ENCODE results near the gene ANKRD24. TPM values are rescaled to one million over a fixed set of nuclear protein-coding genes. Genes with fewer than 3 reads are reported as not detected.

Gene ANKRD24
- total RNA-seq, 1 experiment from 2014 or later, result 0.26 TPM

DNA sequence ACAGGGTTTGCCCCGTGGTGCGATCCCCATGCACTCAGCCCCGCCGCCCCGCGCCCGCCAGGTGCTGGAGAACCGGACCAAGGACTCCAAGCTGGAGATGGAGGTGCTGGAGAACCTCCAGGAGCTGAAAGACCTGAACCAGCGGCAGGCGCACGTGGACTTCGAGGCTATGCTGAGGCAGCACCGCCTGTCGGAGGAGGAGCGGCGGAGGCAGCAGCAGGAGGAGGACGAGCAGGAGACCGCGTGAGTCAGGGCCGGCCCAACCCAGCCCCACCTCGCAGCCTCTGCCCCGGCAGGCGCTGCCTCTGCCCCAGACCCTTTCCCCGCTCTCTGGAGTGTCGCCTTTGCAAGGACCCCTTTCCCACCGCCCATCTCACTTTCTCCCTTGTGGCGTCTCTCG lies 75.7 kb downstream of the ANKRD24 start:
- no TSS peak for BruUV-seq (replicated peaks)
- intact Hi-C loops (cut with micrococcal nuclease; ENCODE audit: unreplicated experiment), result no loop called here
- H3K4me1 ChIP-seq (ENCODE audit: control insufficient read depth, insufficient read depth, low read length), result no peaks in the 10 kb centered on the region
- no peaks in the 10 kb centered on the region for H3K9me3 ChIP-seq (ENCODE audit: control insufficient read depth, insufficient read depth, low read depth, low read length)
- TF ChIP-seq, protein P1, sequence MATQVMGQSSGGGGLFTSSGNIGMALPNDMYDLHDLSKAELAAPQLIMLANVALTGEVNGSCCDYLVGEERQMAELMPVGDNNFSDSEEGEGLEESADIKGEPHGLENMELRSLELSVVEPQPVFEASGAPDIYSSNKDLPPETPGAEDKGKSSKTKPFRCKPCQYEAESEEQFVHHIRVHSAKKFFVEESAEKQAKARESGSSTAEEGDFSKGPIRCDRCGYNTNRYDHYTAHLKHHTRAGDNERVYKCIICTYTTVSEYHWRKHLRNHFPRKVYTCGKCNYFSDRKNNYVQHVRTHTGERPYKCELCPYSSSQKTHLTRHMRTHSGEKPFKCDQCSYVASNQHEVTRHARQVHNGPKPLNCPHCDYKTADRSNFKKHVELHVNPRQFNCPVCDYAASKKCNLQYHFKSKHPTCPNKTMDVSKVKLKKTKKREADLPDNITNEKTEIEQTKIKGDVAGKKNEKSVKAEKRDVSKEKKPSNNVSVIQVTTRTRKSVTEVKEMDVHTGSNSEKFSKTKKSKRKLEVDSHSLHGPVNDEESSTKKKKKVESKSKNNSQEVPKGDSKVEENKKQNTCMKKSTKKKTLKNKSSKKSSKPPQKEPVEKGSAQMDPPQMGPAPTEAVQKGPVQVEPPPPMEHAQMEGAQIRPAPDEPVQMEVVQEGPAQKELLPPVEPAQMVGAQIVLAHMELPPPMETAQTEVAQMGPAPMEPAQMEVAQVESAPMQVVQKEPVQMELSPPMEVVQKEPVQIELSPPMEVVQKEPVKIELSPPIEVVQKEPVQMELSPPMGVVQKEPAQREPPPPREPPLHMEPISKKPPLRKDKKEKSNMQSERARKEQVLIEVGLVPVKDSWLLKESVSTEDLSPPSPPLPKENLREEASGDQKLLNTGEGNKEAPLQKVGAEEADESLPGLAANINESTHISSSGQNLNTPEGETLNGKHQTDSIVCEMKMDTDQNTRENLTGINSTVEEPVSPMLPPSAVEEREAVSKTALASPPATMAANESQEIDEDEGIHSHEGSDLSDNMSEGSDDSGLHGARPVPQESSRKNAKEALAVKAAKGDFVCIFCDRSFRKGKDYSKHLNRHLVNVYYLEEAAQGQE (IDR thresholded peaks at IDR 0.05; ENCODE audit: insufficient read depth in 1 of 2, low read depth in 2 of 2, low read length in 1 of 2), result no peak
- TF ChIP-seq POLR2AphosphoS5 (IDR thresholded peaks at IDR 0.05; ENCODE audit: low read depth, low read length), result no peak
- TF ChIP-seq, protein P2, sequence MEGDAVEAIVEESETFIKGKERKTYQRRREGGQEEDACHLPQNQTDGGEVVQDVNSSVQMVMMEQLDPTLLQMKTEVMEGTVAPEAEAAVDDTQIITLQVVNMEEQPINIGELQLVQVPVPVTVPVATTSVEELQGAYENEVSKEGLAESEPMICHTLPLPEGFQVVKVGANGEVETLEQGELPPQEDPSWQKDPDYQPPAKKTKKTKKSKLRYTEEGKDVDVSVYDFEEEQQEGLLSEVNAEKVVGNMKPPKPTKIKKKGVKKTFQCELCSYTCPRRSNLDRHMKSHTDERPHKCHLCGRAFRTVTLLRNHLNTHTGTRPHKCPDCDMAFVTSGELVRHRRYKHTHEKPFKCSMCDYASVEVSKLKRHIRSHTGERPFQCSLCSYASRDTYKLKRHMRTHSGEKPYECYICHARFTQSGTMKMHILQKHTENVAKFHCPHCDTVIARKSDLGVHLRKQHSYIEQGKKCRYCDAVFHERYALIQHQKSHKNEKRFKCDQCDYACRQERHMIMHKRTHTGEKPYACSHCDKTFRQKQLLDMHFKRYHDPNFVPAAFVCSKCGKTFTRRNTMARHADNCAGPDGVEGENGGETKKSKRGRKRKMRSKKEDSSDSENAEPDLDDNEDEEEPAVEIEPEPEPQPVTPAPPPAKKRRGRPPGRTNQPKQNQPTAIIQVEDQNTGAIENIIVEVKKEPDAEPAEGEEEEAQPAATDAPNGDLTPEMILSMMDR (IDR thresholded peaks at IDR 0.05), result no peak
- no peak for TF ChIP-seq TCF7L2 (IDR thresholded peaks at IDR 0.05; ENCODE audit: low read depth, low read length)
- no peak for TF ChIP-seq SIN3A (IDR thresholded peaks at IDR 0.05; ENCODE audit: borderline replicate concordance, insufficient read depth, low read depth, low read length)
- POLR2A ChIA-PET, result no interaction called here
- no peaks in the 10 kb centered on the region for H3K27me3 ChIP-seq (ENCODE audit: control insufficient read depth, insufficient read depth, low read length)
- no peak overlapping the region for H3K27ac ChIP-seq (ENCODE audit: low read length)
- CTCF ChIA-PET, result no interaction called here
- no peak overlapping the region for H3K4me3 ChIP-seq (ENCODE audit: low read depth in 2 of 2, low read length in 2 of 2)
- DNase-seq (ENCODE audit: low read depth, low spot score) (no peak), ATAC-seq (no peak)
- in situ Hi-C loops (cut with HindIII; ENCODE audit: low pct_unique_long_range_greater_than_20kb, low sequenced_read_pairs), result no loop called here
- no peaks in the 10 kb centered on the region for H3K36me3 ChIP-seq (ENCODE audit: control insufficient read depth, insufficient read depth, low read length)

DNA sequence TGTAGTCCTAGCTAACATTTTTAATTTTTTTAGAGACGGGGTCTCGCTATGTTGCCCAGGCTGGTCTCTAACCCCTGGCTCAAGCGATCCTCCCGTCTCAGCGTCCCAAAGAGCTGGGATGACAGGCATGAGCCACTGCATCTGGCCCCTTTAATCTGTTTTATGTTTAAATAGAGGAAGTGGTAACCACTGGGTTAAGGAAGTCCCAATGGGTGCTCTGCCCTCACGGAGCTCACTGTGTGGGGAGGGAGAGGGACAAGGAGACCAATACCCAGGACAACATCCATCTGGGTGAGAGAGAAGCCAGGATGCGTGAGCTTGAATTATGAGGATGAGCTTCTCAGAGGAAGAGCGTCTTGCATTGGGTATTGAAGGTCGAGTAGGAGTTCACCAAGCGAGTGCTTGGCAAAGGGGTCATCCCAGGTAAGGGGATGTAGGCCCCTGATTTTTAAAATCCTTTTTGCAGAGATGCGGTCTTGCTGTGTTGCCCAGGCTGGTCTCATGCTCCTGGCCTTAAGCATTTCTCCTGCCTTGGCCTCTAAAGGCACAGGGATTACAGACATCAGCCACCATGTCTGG lies 78.2 kb downstream of the ANKRD24 start:
- intact Hi-C loops (cut with micrococcal nuclease; ENCODE audit: unreplicated experiment), result no loop called here
- TF ChIP-seq SIN3A (IDR thresholded peaks at IDR 0.05; ENCODE audit: borderline replicate concordance, insufficient read depth, low read depth, low read length) (no peak), POLR2AphosphoS5 (IDR thresholded peaks at IDR 0.05; ENCODE audit: low read depth, low read length) (no peak), TCF7L2 (IDR thresholded peaks at IDR 0.05; ENCODE audit: low read depth, low read length) (no peak)
- TF ChIP-seq, protein P2 (IDR thresholded peaks at IDR 0.05), result no peak
- TF ChIP-seq, protein P1 (IDR thresholded peaks at IDR 0.05; ENCODE audit: insufficient read depth in 1 of 2, low read depth in 2 of 2, low read length in 1 of 2), result no peak
- Histone ChIP-seq H3K4me3 (ENCODE audit: low read depth in 2 of 2, low read length in 2 of 2) (no peak overlapping the region), H3K36me3 (ENCODE audit: control insufficient read depth, insufficient read depth, low read length) (no peaks in the 10 kb centered on the region), H3K9me3 (ENCODE audit: control insufficient read depth, insufficient read depth, low read depth, low read length) (no peaks in the 10 kb centered on the region), H3K27ac (ENCODE audit: low read length) (no peak overlapping the region), H3K4me1 (ENCODE audit: control insufficient read depth, insufficient read depth, low read length) (no peaks in the 10 kb centered on the region), H3K27me3 (ENCODE audit: control insufficient read depth, insufficient read depth, low read length) (no peaks in the 10 kb centered on the region)
- DNase-seq (ENCODE audit: low read depth, low spot score) (no peak), ATAC-seq (no peak)
- in situ Hi-C loops (cut with HindIII; ENCODE audit: low pct_unique_long_range_greater_than_20kb, low sequenced_read_pairs), result no loop called here
- no TSS peak for BruUV-seq (replicated peaks)
- ChIA-PET CTCF (interaction anchor here (0.6 kb wide), 1 partner anchor 676 kb away, joined by 6 read pairs; the partner anchor contains the start of gene GIPC3), POLR2A (no interaction called here)
